ENCODE measurements around the gene MPL. TPM values are rescaled to one million over a fixed set of nuclear protein-coding genes. Genes with fewer than 3 reads are reported as not detected.
"Not testable (repeated sequence)": the region's sequence is repeated elsewhere in the genome, so short reads cannot be mapped to it uniquely, and the experiment has no call there.

The MPL gene
- total RNA-seq, 4 donors from 2014 or later = not detected

- H3K9me3 ChIP-seq = no peaks in the 10 kb centered on the region
- H3K27ac ChIP-seq = peak within 1 kb of the TSS; percentile 89 to 97 (median 94)
- intact Hi-C loops (cut with DNase I; ENCODE audit: low total_unique reads) (loop anchor here (1.0 to 5.0 kb wide), 5 partner anchors 19 to 196 kb away; partner anchors contain the start of genes CFAP57, EBNA1BP2, HYI and MED8), in situ Hi-C loops (cut with MboI; ENCODE audit: low sequenced_read_pairs in 4 of 4) (no loop called here)
- peak within 1 kb of the TSS; percentile 86 to 95 (median 94) for H3K4me3 ChIP-seq
- H3K27me3 ChIP-seq = no peaks in the 10 kb centered on the region
- peaks cover 17 to 24% of the 10 kb centered on the region in 2 donors for H3K4me1 ChIP-seq
- ATAC-seq (peak; percentile 90 to 93), DNase-seq (peak; percentile 80 to 89)
- peaks cover 0 to 25% of the 10 kb centered on the region in 2 donors for H3K36me3 ChIP-seq
- TF ChIP-seq CTCF (IDR thresholded peaks at IDR 0.05 in 4 of 5, conservative IDR thresholded peaks at IDR 0.05 in 1 of 5) (peak in 4 of 5 experiments; percentile 12 to 41 (median 28)), POLR2A (IDR thresholded peaks at IDR 0.05) (peak; percentile 66 to 75)
Measured at GRCh38 chr1:43367904-43368645, 30.5 kb downstream of the MPL start, which contains the start of gene ELOVL1. TSS of gene ELOVL1 (minus strand) at chr1:43368011. CDS start at chr1:43365609, 2,402 bp downstream.

- H3K27ac ChIP-seq = peak overlapping the region; percentile 89 to 97 (median 94)
- in situ Hi-C loops (cut with MboI; ENCODE audit: low sequenced_read_pairs in 4 of 4) = no loop called here
- H3K9me3 ChIP-seq = no peaks in the 10 kb centered on the region
- TF ChIP-seq CTCF (IDR thresholded peaks at IDR 0.05 in 4 of 5, conservative IDR thresholded peaks at IDR 0.05 in 1 of 5) = no peak
- no peak for TF ChIP-seq POLR2A (IDR thresholded peaks at IDR 0.05)
- ATAC-seq (no peak), DNase-seq (no peak)
- peaks cover 19 to 24% of the 10 kb centered on the region in 2 donors for H3K4me1 ChIP-seq
- intact Hi-C loops (cut with DNase I; ENCODE audit: low total_unique reads) = loop anchor here (1.0 to 5.0 kb wide), 5 partner anchors 19 to 196 kb away; partner anchors contain the start of genes CFAP57, EBNA1BP2, HYI and MED8
- H3K4me3 ChIP-seq = peak overlapping the region; percentile 86 to 95 (median 94)
- H3K27me3 ChIP-seq = no peaks in the 10 kb centered on the region
- peaks cover 0 to 20% of the 10 kb centered on the region in 2 donors for H3K36me3 ChIP-seq
Measured at GRCh38 chr1:43368646-43369020, 31.0 kb downstream of the MPL start.

GRCh38 chr1:43369779-43370178 is 32.2 kb downstream of the MPL start:
- H3K9me3 ChIP-seq; H3K36me3 ChIP-seq; DNase-seq; H3K27ac ChIP-seq; in situ Hi-C loops (cut with MboI; ENCODE audit: low sequenced_read_pairs in 4 of 4); ATAC-seq; H3K4me3 ChIP-seq; H3K27me3 ChIP-seq: not testable (repeated sequence)
- peaks cover 21 to 24% of the 10 kb centered on the region in 2 donors for H3K4me1 ChIP-seq
- intact Hi-C loops (cut with DNase I; ENCODE audit: low total_unique reads) = loop anchor here (5.0 kb wide), 2 partner anchors 83 to 197 kb away; partner anchors contain the start of genes CFAP57, EBNA1BP2 and HYI

- Histone ChIP-seq H3K27me3 (no peaks in the 10 kb centered on the region), H3K27ac (no peak overlapping the region), H3K4me1 (peaks cover 21 to 24% of the 10 kb centered on the region in 2 donors), H3K36me3 (peaks cover 0 to under 1% of the 10 kb centered on the region in 2 donors), H3K9me3 (no peaks in the 10 kb centered on the region), H3K4me3 (no peak overlapping the region)
- in situ Hi-C loops (cut with MboI; ENCODE audit: low sequenced_read_pairs in 4 of 4) (no loop called here), intact Hi-C loops (cut with DNase I; ENCODE audit: low total_unique reads) (no loop called here)
- DNase-seq (no peak), ATAC-seq (no peak)
- TF ChIP-seq CTCF (IDR thresholded peaks at IDR 0.05 in 4 of 5, conservative IDR thresholded peaks at IDR 0.05 in 1 of 5) (no peak), POLR2A (IDR thresholded peaks at IDR 0.05) (no peak)
Measured at GRCh38 chr1:43370564-43370963, 32.9 kb downstream of the MPL start.

- in situ Hi-C loops (cut with MboI; ENCODE audit: low sequenced_read_pairs in 4 of 4) = no loop called here
- Histone ChIP-seq H3K27me3 (no peaks in the 10 kb centered on the region), H3K27ac (no peak overlapping the region), H3K4me1 (peaks cover 12 to 14% of the 10 kb centered on the region in 2 donors), H3K36me3 (no peaks in the 10 kb centered on the region), H3K4me3 (no peak overlapping the region), H3K9me3 (no peaks in the 10 kb centered on the region)
- intact Hi-C loops (cut with DNase I; ENCODE audit: low total_unique reads) = no loop called here
- ATAC-seq = no peak
- no peak for DNase-seq
- no peak for TF ChIP-seq CTCF (IDR thresholded peaks at IDR 0.05 in 4 of 5, conservative IDR thresholded peaks at IDR 0.05 in 1 of 5)
- TF ChIP-seq POLR2A (IDR thresholded peaks at IDR 0.05) = no peak
Measured at GRCh38 chr1:43372172-43372571, 34.6 kb downstream of the MPL start.

Data from gastrocnemius medialis (tissue), 4 donors.